Stimulated activated CD8-positive, alpha-beta memory T cell treated with anti-CD3 and anti-CD28 coated beads, Interleukin-12 subunit alpha, Interleukin-12 subunit beta, amount 100 ng/mL, for 4 hours (primary cell): Measurements from ENCODE around the gene CASP3.
"Not testable (repeated sequence)": the region's sequence is repeated elsewhere in the genome, so short reads cannot be mapped to it uniquely, and the experiment has no call there.

Experiments used
- DNase-seq: peaks from one replicate; pipeline ENCODE4 v3.0.0-alpha.2; 2020; ENCODE audit warnings: low read depth

Gene CASP3

GRCh38 chr4:184635381-184635780, 13.9 kb downstream of the CASP3 start:
- DNase-seq: no peak

GRCh38 chr4:184632842-184633241, 16.4 kb downstream of the CASP3 start:
- no peak for DNase-seq

- no peak for DNase-seq
These were observed 21.1 kb downstream of the CASP3 start for GRCh38 chr4:184628103-184628502.

GRCh38 chr4:184625783-184626596, 23.3 kb downstream of the CASP3 start:
- not testable (repeated sequence) for DNase-seq

GRCh38 chr4:184624972-184625554, 24.2 kb downstream of the CASP3 start:
- DNase-seq: no peak

GRCh38 chr4:184624504-184624903, 24.7 kb downstream of the CASP3 start:
- not testable (repeated sequence) for DNase-seq

GRCh38 chr4:184621518-184621917, 27.7 kb downstream of the CASP3 start:
- DNase-seq: no peak

GRCh38 chr4:184620212-184620867, 28.9 kb downstream of the CASP3 start:
- DNase-seq: no peak

- no peak for DNase-seq
These were observed 31.5 kb downstream of the CASP3 start for GRCh38 chr4:184617600-184618196.

- DNase-seq: no peak
These were observed 32.4 kb downstream of the CASP3 start for GRCh38 chr4:184616633-184617551.

- not testable (repeated sequence) for DNase-seq
These were observed 33.1 kb downstream of the CASP3 start for GRCh38 chr4:184616168-184616567.

- DNase-seq: no peak
These were observed 34.7 kb downstream of the CASP3 start for GRCh38 chr4:184614509-184614908.

GRCh38 chr4:184613405-184613804, 35.8 kb downstream of the CASP3 start:
- no peak for DNase-seq

- DNase-seq: no peak
These were observed 37.2 kb downstream of the CASP3 start for GRCh38 chr4:184612074-184612473.

- not testable (repeated sequence) for DNase-seq
These were observed 41.8 kb downstream of the CASP3 start for GRCh38 chr4:184607429-184607828.

GRCh38 chr4:184602857-184603256, 46.4 kb downstream of the CASP3 start:
- not testable (repeated sequence) for DNase-seq

- DNase-seq: not testable (repeated sequence)
These were observed 48.3 kb downstream of the CASP3 start for GRCh38 chr4:184600982-184601381.

GRCh38 chr4:184599492-184600135, 49.6 kb downstream of the CASP3 start:
- DNase-seq: no peak

GRCh38 chr4:184598753-184599491, 50.3 kb downstream of the CASP3 start:
- DNase-seq: no peak

GRCh38 chr4:184596617-184597185, 52.5 kb downstream of the CASP3 start:
- no peak for DNase-seq
